HS-5 (cell line): ENCODE measurements around the gene PFKFB1.

Experiments
- DNase-seq: peaks from one replicate; pipeline ENCODE4 v3.0.0-alpha.2; 2012; ENCODE audit warnings: low read depth

Gene PFKFB1

GRCh38 chrX:54994099-54994498 lies at the start of gene PFKFB1:
TSS of gene PFKFB1 (minus strand) at chrX:54994188. CDS start at chrX:54994007, 181 bp downstream.
- no peak for DNase-seq

GRCh38 chrX:55041514-55041913 lies 47.5 kb upstream of the PFKFB1 start:
- no peak for DNase-seq

- DNase-seq: no peak
These were observed 45.5 kb upstream of the PFKFB1 start for GRCh38 chrX:55039471-55039870.

- no peak for DNase-seq
These were observed 39.4 kb upstream of the PFKFB1 start for GRCh38 chrX:55033429-55033828.

- DNase-seq: no peak
These were observed 36.5 kb upstream of the PFKFB1 start, which contains the start of gene ALAS2 for GRCh38 chrX:55030271-55031205. TSS of gene ALAS2 (minus strand) at chrX:55030977. CDS start at chrX:55026000, 4,977 bp downstream.

GRCh38 chrX:55029291-55029690 lies 35.3 kb upstream of the PFKFB1 start:
- no peak for DNase-seq

GRCh38 chrX:55028611-55029010 lies 34.6 kb upstream of the PFKFB1 start:
- DNase-seq: no peak

- no peak for DNase-seq
These were observed 34.1 kb upstream of the PFKFB1 start for GRCh38 chrX:55028040-55028439.

- DNase-seq: no peak
These were observed 32.9 kb upstream of the PFKFB1 start for GRCh38 chrX:55026840-55027239.

GRCh38 chrX:55026143-55026542 lies 32.2 kb upstream of the PFKFB1 start:
- DNase-seq: peak; percentile 11

GRCh38 chrX:55014897-55015299 lies 20.9 kb upstream of the PFKFB1 start:
- DNase-seq: no peak

- DNase-seq: no peak
These were observed 17.3 kb upstream of the PFKFB1 start for GRCh38 chrX:55011294-55011693.

GRCh38 chrX:55008571-55009358 lies 14.8 kb upstream of the PFKFB1 start:
- peak; percentile 41 for DNase-seq

GRCh38 chrX:55007656-55008055 lies 13.7 kb upstream of the PFKFB1 start:
- no peak for DNase-seq

- DNase-seq: no peak
These were observed 13.0 kb upstream of the PFKFB1 start for GRCh38 chrX:55006827-55007621.

GRCh38 chrX:55005256-55005655 lies 11.3 kb upstream of the PFKFB1 start:
- no peak for DNase-seq

- no peak for DNase-seq
These were observed 10.2 kb upstream of the PFKFB1 start for GRCh38 chrX:55004231-55004630.

GRCh38 chrX:54999717-55000598 lies 6.0 kb upstream of the PFKFB1 start, which contains the start of gene APEX2:
TSS of gene APEX2 (plus strand) at chrX:55000363. CDS start at chrX:55000423, 60 bp downstream.
- peak; percentile 63 for DNase-seq

- DNase-seq: no peak
These were observed 1.6 kb upstream of the PFKFB1 start for GRCh38 chrX:54995621-54996020.

GRCh38 chrX:54994668-54995351 lies 822 bp upstream of the PFKFB1 start:
- DNase-seq: no peak
